Stimulated activated CD8-positive, alpha-beta memory T cell treated with anti-CD3 and anti-CD28 coated beads, Interleukin-4, amount 100 ng/mL, for 48 hours (primary cell): ENCODE results near the gene CXorf65.

Experiments used
- DNase-seq: peaks from one replicate; pipeline ENCODE4 v3.0.0-alpha.2; 2020

CXorf65 gene

DNA sequence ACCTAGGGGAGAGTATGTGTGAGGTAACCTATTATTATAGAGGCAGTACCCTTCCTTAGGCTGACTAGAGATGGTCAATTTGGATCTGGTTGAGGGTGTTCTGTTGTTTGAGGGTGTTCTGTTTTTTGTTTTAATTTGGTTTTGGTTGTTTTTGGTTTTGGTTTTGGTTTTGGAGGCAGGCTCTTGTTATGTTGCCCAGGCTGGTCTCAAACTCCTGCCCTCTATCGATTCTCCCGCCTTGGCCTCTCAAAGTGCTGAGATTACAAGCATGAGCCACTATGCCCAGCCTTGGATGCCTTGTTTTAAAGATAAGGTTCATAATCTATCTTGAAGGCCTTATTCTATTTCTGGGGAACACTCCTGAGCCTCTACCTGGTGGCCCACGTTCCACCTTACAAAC, 912 bp downstream of the CXorf65 start:
- no peak for DNase-seq

- DNase-seq: peak; percentile 67
Measured at GRCh38 chrX:71103110-71103983, 3.2 kb downstream of the CXorf65 start.

DNA sequence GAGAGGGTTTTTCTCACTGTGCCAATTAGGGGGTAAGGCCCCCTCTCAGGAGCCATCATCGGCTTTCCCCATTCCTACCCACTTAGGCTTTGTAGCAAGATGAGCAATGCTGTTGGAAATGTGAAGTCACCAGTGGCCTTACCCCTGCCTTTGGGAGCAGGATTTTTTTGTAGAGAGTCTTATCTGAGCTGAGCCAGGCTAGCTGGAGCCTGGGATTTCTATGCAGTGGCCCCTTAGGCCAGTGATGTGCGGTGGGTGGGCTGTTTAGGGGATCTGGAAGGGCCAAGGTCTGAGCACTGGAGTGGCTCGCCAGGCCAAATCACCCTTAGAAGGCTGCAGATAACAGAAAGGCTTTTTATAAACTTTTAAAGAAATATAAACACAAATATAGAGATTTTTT, 4.2 kb downstream of the CXorf65 start:
- no peak for DNase-seq

DNA sequence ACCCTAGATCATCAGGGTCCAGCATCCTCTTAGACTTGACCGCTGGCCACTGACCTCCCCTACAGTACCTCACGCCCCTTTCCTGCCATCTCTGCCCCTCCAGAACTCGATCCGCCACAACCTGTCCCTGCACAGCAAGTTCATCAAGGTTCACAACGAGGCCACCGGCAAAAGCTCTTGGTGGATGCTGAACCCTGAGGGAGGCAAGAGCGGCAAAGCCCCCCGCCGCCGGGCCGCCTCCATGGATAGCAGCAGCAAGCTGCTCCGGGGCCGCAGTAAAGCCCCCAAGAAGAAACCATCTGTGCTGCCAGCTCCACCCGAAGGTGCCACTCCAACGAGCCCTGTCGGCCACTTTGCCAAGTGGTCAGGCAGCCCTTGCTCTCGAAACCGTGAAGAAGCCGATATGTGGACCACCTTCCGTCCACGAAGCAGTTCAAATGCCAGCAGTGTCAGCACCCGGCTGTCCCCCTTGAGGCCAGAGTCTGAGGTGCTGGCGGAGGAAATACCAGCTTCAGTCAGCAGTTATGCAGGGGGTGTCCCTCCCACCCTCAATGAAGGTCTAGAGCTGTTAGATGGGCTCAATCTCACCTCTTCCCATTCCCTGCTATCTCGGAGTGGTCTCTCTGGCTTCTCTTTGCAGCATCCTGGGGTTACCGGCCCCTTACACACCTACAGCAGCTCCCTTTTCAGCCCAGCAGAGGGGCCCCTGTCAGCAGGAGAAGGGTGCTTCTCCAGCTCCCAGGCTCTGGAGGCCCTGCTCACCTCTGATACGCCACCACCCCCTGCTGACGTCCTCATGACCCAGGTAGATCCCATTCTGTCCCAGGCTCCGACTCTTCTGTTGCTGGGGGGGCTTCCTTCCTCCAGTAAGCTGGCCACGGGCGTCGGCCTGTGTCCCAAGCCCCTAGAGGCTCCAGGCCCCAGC, 5.7 kb downstream of the CXorf65 start:
- no peak for DNase-seq

DNA sequence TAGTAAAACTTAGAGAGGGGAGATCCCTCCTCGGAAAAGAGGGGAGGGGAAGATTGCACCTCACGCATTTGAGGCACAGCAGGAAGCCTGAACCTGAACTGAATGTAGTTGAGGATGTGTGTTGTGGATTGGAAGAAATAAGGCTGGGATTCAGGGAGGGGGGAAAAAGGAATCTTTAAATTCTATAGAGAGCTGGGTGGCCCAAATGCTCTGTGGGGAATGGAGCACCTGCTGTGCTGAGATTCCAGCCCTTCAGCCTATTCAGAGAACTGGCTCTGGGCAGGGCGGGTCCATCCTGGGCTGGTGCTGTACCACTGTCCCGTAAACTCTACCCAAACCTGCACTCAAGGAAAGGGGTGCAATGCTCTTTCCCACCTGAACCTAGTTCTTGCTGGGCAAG, 6.8 kb downstream of the CXorf65 start:
- DNase-seq: no peak

DNA sequence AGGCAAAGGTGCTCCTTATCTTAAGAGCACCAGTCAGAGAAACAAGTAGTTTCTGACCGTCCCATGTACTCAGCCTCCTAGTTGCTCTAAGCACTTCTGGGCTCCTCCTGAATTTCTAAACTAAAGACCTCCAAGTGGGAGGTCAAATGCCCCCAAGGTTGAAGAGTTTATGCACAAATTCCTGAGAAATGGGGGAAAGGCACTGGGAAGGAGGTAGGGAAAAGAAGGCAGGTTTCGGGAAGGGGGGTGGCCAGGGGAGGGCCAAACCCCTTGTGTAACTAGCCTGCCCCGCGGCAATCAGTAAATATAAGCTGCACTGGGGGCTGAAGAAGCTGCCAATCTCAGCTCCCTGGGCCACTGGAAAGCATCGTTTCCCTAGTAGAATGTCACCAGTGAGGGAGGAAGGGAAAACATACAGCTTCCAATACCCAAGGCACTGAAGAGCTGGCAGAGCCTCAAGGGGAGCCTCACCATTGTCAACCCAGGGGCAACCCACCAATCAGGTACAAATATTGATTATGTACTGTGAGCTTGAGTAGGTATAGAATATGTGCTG, 7.5 kb downstream of the CXorf65 start:
- DNase-seq: no peak

DNA sequence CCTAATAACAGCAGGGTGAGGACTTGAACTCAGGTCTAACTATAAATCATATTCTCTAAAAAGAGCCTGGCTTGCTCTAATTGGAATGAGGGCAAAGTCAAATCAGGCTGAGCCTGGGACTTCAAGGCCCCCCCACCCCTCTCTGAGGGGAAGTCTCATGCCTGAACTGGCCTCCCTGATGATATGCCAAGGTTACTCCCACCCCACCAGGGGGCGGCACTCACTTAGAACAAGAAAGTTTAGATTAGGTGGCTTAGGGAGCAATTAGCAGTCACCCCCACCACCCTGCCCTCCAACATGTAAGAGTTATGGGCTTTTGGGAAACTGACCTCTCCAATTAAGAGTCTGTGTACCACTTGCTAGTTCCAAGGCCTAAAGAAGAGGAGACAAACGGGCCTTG, 8.2 kb downstream of the CXorf65 start:
- DNase-seq: peak; percentile 75

- DNase-seq: no peak
Measured at GRCh38 chrX:71096760-71097032, 9.8 kb downstream of the CXorf65 start.

DNA sequence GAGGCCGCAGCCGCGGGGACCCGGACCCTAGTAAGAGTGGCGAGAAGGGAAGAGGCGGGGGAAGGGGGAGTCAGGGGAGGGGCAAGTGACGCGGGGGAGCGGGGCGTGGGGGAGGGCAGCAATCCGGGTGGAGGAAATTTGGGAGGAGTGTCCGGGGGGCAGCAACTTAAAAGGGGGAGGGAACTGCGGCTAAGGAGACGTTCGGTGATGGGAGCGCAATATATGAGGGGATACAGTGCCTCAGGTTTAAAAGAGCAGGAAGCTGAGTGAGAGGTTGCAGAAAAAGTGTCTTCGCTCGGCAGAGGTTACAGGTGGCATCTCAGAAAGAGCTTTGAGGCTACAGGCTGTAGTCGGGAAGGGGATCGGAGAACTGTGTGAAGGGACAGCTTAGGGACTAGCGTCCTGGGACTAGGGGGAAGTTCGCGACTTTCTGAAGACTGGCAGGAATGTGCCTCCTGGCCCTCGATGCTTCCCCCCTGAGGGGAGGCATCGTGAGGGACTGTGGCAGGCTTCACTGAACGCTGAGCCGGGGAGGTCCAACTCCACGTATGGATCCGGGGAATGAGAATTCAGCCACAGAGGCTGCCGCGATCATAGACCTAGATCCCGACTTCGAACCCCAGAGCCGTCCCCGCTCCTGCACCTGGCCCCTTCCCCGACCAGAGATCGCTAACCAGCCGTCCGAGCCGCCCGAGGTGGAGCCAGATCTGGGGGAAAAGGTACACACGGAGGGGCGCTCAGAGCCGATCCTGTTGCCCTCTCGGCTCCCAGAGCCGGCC, 10.4 kb downstream of the CXorf65 start:
- DNase-seq: no peak

GRCh38 chrX:71095555-71095980, 11.0 kb downstream of the CXorf65 start, which contains the start of gene FOXO4:
TSS of gene FOXO4 (plus strand) at chrX:71095851. CDS start at chrX:71096529, 678 bp downstream.
- peak; percentile 88 for DNase-seq

DNA sequence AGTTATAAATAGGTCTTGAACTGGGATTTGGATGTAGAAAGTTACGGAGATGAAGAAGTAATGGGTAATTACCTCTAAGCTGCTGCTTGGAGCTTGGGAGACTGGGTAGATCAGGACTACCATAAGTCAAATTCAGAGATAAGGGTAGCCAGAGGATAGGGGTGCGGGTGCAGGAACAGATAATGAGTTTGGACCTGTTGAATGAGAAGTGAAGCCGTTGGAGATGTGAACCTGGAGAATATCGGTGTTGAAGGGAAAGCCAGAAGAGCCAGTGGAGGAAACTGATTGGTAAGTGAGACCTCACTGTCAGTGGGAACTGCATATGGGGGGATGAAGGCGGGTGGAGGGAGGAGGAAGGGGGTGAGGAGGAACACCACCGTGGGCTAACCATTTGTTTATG, 11.5 kb downstream of the CXorf65 start:
- DNase-seq: no peak

- DNase-seq: no peak
Measured at GRCh38 chrX:71091263-71091662, 15.3 kb downstream of the CXorf65 start.

DNA sequence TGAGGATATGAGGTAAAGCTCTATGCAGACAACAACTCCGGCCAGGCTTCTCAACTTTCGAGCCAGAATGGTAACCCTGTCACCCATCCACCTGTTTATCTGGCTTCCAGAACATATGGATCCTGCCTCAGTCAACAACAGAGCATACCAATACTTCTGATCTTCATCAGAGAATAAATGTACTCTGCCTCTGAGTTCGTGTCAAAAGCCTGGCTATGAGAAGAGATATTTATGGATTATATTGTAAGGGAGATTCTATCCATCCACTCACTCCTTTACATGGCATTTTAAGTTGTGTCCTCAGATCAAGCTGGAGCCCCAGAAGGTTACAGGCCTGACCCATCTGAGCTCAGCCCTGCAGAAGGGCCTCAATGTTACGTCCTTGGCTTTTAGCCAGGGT, 20.6 kb downstream of the CXorf65 start:
- DNase-seq: no peak

DNA sequence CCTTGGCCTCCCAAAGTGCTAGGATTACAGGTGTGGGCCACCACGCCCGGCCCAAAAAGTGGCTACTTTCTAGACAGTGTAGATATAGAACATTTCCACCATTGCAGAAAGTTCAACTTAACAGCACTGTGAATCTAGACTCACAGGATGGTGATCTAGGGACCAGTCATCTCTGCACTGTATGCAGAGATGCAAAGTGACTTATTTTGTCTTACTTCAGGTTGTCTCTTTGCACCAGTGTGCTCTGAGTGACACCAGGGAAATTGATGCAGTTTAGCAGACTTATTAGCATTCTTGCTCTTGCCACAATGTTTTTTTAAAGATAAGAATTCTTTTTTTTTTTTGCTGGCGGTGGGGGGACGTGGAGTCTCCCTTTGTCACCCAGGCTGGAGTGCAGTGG, 23.7 kb downstream of the CXorf65 start:
- no peak for DNase-seq

GRCh38 chrX:71082124-71082647, 24.4 kb downstream of the CXorf65 start:
- DNase-seq: no peak

- DNase-seq: no peak
Measured at GRCh38 chrX:71081330-71082123, 25.0 kb downstream of the CXorf65 start.

DNA sequence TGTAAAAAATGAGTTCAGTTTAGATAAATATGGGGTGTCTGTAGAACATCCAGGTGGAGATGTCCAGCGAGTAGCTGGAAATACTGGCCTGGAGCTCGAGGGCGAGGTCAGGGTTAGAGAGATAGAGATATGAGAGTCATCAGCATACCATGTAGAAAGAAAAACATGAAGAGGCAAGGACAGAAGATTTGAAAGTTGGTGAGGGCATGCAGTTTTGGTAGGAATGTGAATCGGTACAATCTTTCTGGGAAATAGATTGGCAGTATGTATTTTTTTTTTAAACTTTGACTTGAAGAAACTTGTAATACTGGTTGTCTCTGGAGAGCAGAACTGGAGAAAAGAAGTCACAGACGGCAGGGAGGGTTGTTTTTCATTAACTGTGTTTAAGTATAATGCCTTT, 36.0 kb downstream of the CXorf65 start:
- DNase-seq: no peak

DNA sequence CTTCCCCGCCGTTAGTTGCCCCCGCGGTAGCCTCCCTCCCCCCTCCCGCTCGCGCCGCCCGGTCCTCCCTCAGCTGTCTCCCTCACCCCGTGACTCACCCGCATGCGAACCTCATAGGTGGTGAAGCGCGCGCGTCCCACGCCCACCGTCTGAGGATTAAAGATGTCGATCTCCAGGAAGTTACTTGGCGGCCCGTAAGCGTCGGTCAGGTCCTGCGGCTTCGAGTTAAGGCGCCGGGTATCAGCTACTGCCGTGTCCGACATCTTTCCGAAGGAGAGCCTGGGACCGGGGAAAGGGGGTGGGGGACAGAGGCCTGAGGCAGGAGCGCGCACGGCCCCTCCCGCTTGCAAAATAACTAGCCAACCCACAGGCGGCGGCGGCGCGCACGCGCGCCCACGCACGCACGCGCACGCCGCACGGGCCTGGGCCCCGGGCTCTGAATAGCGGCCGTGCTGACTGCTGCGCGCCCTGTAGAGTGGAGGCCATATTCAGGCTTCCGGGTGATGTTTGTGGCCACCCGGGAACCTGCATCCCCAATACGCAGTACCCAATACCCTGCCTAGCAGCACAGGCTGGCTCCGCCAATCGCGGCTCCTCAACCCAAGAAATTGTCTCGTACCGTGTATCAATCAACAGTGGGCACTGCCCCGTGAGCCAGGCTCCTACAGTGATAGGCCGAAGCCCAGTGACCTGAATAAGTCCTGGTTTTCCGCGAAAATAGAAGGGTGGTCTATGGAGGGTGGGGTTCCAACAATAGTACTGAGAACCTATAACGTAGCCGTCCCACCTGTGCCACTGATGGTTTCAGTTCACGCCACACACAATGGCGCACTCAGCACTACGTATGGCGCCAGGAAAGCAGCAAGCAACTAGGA, 38.3 kb downstream of the CXorf65 start, which contains the start of gene SNX12:
TSS of gene SNX12 (minus strand) at position 291 of the 875 bp plus-strand sequence. CDS start at position 263, 28 bp downstream.
- DNase-seq: peak; percentile 86

DNA sequence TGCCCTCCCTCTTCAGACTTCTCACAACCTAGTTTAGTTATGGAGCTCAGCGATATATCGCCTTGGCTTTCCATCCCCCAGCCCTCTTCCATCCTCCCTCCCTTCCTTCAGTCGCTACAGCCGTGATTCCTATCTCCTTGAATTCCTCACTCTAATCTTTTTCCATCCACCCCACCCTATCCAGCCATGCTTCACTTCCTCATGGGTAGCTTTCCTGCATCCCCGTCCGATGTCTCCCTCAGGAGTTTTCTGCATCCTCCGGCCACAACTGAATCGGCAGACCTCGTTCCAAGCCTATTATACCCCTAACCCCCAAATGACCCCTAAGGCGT, 38.9 kb downstream of the CXorf65 start:
- DNase-seq: no peak

GRCh38 chrX:71067089-71067488, 39.5 kb downstream of the CXorf65 start:
- DNase-seq: no peak

GRCh38 chrX:71060127-71060526, 46.4 kb downstream of the CXorf65 start:
- no peak for DNase-seq
